ENCODE results near the gene RND2.
"Not testable (repeated sequence)": the region's sequence is repeated elsewhere in the genome, so short reads cannot be mapped to it uniquely, and the experiment has no call there.

Gene RND2

DNA sequence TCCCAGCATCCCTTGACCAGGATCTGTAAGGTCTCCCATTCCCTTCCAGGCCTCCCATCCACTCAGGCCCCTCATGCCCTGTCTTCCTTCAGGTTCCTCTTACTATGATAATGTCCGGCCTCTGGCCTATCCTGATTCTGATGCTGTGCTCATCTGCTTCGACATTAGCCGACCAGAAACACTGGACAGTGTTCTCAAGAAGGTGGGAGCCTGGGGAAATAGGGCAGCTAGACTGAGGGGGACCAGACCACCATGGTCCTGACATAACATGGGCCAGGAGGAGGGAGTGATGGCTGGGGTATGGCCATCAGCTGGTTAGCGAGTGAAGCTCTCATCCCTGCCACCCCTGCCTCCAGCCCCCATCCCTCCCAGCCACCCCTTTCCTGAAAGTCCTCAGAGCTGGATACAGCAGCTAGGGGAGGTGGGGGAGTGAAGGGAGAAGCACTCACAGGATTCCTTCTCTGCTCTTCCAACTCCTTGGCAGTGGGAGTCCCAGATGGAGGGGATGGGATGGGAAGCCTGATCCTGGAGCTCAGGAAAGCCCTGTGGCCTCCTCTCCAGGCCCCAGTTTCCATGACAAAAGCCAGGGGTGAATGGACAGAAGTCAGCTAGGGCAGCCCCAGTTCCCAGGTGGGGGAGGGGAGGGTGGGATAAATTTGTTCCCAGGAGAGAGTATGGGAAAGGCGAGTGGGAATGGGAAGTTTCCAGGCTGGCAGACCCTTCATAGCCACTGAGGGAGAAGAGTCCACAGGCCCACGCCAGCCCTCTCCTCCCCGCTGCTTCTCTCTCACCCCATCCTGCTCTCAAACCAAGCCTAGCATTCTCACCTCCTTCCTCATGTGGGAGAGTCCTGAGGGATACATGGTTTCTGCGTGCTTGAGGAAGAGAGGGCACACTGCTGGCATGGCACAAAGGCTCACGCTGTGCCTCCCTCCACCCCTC lies 2.3 kb downstream of the RND2 start:
- DNase-seq (ENCODE audit: low read depth): no peak

- DNase-seq (ENCODE audit: low read depth): no peak
Measured at GRCh38 chr17:43028221-43028861, 3.3 kb downstream of the RND2 start.

DNA sequence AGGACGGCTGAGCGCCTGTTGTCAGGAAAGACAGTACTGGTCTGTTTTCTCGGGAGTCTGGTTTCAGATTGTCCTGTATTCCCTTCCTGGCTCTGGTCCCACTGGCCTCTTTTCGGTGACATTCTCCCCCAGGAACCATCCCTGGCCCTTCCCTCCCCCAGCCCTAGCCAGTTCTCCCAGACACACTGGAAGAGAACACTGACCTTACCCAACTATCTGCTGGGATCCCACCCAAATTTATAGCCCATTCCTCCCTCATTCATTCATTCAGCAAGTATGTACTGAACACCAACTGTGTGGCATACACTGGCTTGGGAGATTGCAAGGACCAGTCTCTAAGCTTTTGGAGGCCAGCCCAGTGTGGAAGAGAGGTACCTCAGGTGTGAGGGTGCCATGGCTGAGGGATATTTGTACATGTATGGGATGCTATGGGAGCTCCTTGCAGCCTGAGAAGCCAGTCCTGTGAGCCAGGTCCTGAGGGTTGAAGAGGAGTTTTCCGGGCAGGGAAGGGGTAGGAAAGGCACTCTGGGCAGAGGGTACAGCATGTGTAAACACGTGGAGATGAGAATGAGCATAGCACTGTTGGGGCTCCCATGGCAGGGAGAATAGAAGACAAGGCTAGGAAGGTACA lies 5.2 kb downstream of the RND2 start:
- DNase-seq (ENCODE audit: low read depth): no peak

DNA sequence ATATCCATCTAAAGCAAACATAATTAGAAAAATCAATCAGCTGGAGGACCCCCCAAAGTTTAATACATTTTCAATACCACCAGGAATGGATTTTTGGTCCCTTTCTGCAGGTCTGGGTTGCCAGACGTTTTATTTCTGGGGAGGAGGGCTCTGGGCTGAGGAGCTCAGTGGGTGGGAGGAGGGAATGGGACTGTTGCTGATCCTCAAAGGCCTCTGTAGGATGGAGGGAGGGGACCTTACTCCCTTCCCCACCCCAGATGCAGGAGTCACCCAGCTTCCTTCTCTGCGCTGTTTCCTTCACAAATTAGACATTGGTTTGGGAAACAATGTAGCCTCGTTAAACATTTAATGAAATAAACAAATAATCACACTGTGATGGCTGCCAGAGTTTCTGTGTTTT lies 6.6 kb downstream of the RND2 start:
- no peak for DNase-seq (ENCODE audit: low read depth)

GRCh38 chr17:43033948-43034881 lies 9.2 kb downstream of the RND2 start:
- no peak for DNase-seq (ENCODE audit: low read depth)

DNA sequence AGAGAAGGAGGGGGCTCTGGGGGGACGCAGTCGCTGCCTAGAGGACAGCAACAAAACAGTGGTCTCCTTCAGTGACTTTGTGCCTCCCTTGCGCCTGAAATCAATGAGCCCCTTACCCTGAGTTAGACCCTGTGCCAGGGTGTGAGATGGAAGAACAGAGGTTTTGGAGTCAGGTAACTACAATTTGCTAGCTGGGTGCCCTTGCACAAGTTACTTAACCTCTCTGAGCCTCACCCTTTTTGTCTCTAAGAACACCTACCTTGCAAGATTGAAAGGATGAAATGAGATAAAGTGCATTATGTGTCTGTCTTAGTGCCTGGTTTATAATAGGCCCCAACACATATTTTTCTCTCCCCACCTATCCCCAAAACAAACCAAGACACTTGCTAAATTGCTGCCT lies 9.9 kb downstream of the RND2 start:
- no peak for DNase-seq (ENCODE audit: low read depth)

DNA sequence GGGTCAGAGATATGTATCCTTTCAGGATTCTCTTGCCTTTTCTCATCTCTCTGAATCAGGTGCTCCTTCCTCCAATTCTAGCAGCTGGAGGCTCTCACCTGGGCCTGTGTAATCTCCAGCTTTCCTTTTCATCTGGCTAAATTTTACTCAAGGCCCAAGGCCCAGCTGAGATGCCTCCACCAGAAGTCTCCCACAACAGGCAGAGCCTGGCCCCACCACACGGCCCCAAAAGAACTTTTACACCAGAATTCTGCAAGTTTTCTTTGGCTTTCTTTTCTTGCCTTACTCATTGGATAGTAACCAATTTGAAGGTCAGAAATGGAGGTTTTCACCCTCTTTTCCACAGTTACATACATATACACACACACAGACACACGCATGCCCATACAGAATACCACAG lies 14.6 kb downstream of the RND2 start:
- DNase-seq (ENCODE audit: low read depth): no peak

GRCh38 chr17:43040655-43041054 lies 15.6 kb downstream of the RND2 start:
- no peak for DNase-seq (ENCODE audit: low read depth)

DNA sequence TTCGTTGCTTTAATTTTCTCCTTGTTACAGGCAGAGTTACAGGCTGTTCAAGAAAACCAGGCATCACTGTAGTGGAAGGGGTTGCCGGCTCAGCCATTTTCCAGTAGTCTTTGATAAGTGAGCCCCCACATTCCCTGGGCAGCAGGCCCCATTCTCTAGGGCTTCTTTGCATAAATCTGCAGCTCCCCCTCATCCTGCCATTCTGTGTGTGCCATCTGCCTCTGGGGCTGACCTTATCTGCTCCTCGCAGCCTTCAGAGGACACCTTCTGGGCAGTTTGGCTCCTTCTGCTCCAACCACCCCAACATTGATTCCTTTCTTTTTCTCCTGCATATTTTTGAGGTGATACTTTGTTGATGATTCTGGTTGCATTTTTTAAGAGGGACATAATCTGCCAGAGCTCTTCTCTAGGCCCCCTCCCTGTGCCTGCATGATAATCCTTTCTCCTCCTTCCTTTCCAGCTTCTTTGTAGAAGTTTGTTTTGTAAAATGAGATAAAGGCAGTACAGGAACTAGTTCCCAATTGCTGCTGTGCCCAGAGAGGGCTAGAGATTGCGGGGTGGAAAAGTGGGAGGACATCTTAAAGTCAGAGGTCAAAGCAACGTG lies 17.1 kb downstream of the RND2 start:
- no peak for DNase-seq (ENCODE audit: low read depth)

DNA sequence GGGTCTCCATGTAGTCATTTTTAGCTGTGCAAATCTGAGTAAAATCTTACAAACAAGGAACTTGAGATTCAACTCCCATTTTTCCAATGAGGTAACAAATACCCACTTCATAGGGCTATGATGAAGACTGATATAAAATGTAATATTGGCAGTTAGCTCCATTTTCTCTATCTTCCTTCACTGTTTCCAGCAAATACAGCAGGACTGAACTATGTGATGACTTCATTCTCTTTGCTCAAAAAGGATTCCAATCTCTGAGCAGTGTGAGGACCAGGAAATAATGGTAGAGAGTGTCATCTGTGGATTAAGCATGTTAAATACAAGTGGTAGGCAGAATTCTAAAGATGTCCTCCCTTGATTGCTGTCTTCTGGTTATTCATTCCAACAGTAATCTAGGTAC lies 18.3 kb downstream of the RND2 start:
- no peak for DNase-seq (ENCODE audit: low read depth)

- DNase-seq (ENCODE audit: low read depth): no peak
Measured at GRCh38 chr17:43044024-43044423, 19.0 kb downstream of the RND2 start.

GRCh38 chr17:43051969-43052368 lies 26.9 kb downstream of the RND2 start:
- no peak for DNase-seq (ENCODE audit: low read depth)

- DNase-seq (ENCODE audit: low read depth): not testable (repeated sequence)
Measured at GRCh38 chr17:43053008-43053407, 28.0 kb downstream of the RND2 start.

DNA sequence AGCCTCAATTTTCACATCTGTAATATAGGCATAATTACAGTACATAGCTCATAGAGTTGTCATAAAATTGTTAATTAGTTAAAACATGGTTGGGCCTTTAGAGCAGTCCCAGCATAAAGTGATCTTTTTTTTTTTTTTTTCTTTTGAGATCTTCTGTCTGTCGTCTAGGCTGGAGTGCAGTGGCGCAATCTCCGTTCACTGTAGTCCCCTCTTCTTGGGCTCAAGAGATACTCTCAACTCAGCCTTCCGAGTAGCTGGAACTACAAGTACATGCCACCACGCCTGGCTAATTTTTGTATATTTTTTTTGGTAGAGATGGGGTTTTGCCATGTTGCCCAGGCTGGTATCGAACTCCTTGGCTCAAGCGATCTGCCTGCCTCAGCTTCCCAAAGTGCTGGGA lies 31.0 kb downstream of the RND2 start:
- DNase-seq (ENCODE audit: low read depth): no peak

GRCh38 chr17:43062984-43063638 lies 38.1 kb downstream of the RND2 start:
- DNase-seq (ENCODE audit: low read depth): no peak

- DNase-seq (ENCODE audit: low read depth): no peak
Measured at GRCh38 chr17:43068570-43069367, 43.7 kb downstream of the RND2 start.

- no peak for DNase-seq (ENCODE audit: low read depth)
Measured at GRCh38 chr17:43069368-43069898, 44.4 kb downstream of the RND2 start.

DNA sequence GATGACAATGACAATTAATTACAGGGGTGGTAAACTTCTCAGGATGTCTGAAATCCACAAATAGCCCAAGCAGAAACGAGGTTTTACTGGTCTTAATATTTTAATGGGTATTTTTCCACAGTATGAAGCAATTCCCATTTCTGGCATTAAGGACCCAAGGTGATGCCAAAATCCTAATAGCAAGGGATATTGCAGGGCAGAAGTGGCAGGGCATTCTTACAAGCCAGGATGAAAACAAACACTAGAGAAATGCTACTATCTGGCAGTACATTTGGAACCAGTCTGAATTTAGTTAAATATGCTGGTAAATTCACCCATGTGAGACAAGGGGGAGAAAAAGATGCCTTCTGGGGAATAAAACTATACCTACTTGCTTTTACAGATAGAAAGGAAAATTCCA lies 45.2 kb downstream of the RND2 start:
- DNase-seq (ENCODE audit: low read depth): no peak

GRCh38 chr17:43070872-43071271 lies 45.8 kb downstream of the RND2 start:
- DNase-seq (ENCODE audit: low read depth): no peak

GRCh38 chr17:43074869-43075268 lies 49.8 kb downstream of the RND2 start:
- DNase-seq (ENCODE audit: low read depth): no peak
